HepG2 (cell line): ENCODE data around the gene SLC11A1. TPM values are rescaled to one million over a fixed set of nuclear protein-coding genes. Genes with fewer than 3 reads are reported as not detected.

ENCODE experiments used
- AGO2 ChIP-seq: fragments of 200-400 bp; formaldehyde crosslinking; optimal IDR thresholded peaks from 2 replicates; pipeline ENCODE3; 2017; ENCODE audit warnings: mild to moderate bottlenecking, low read depth, low read length, moderate library complexity
- DRAP1 ChIP-seq: IDR thresholded peaks from 2 replicates; pipeline ENCODE4 v1.6.1; 2016; ENCODE audit warnings: missing genetic modification reagents, missing compliant biosample characterization
- ELF4 ChIP-seq: sonication (generic); formaldehyde crosslinking; IDR thresholded peaks from 2 replicates; pipeline ENCODE4 v1.5.0; 2020; ENCODE audit warnings: missing genetic modification reagents, mild to moderate bottlenecking, moderate library complexity, borderline replicate concordance
- GFI1 ChIP-seq: sonication (generic); formaldehyde crosslinking; IDR thresholded peaks from 2 replicates; pipeline ENCODE4 v1.5.0; 2020; ENCODE audit warnings: missing genetic modification reagents, mild to moderate bottlenecking, borderline replicate concordance
- HOXA7 ChIP-seq: sonication (generic); formaldehyde crosslinking; IDR thresholded peaks from 2 replicates; pipeline ENCODE4 v1.8.1; 2022; ENCODE audit warnings: mild to moderate bottlenecking, missing genetic modification reagents, moderate library complexity
- IRX3 ChIP-seq: sonication (generic); formaldehyde crosslinking; IDR thresholded peaks from 2 replicates; pipeline ENCODE4 v1.8.1; 2023; ENCODE audit warnings: mild to moderate bottlenecking, low read depth, missing genetic modification reagents, borderline replicate concordance
- KLF11 ChIP-seq: IDR thresholded peaks from 2 replicates; pipeline ENCODE4 v1.6.1; 2016; ENCODE audit warnings: missing compliant biosample characterization
- PHF8 ChIP-seq: sonication (generic); formaldehyde crosslinking; IDR thresholded peaks from 2 replicates; pipeline ENCODE4 v1.5.0; 2020; ENCODE audit warnings: missing genetic modification reagents
- RXRB ChIP-seq: IDR thresholded peaks from 2 replicates; pipeline ENCODE4 v1.6.1; 2016; ENCODE audit warnings: borderline replicate concordance, missing genetic modification reagents, missing compliant biosample characterization
- SAP130 ChIP-seq: IDR thresholded peaks from 2 replicates; pipeline ENCODE4 v1.6.1; 2016; ENCODE audit warnings: low read depth
- SSRP1 ChIP-seq: IDR thresholded peaks from 2 replicates; pipeline ENCODE4 v1.6.1; 2016; ENCODE audit warnings: control low read depth
- STAT5B ChIP-seq: sonication (generic); formaldehyde crosslinking; IDR thresholded peaks from 2 replicates; pipeline ENCODE4 v1.4.0; 2020; ENCODE audit warnings: missing genetic modification reagents
- TMF1 ChIP-seq: sonication (generic); formaldehyde crosslinking; IDR thresholded peaks from 2 replicates; pipeline ENCODE4 v1.8.1; 2022; ENCODE audit warnings: low read depth, missing genetic modification reagents
- ZNF263 ChIP-seq: sonication (generic); formaldehyde crosslinking; IDR thresholded peaks from 2 replicates; pipeline ENCODE4 v1.4.0; 2020; ENCODE audit warnings: missing genetic modification reagents
- ZNF547 ChIP-seq: sonication (generic); formaldehyde crosslinking; IDR thresholded peaks from 2 replicates; pipeline ENCODE4 v1.5.1; 2020; ENCODE audit warnings: mild to moderate bottlenecking, missing genetic modification reagents
- ZNF678 ChIP-seq: sonication (generic); formaldehyde crosslinking; IDR thresholded peaks from 2 replicates; pipeline ENCODE4 v1.4.0; 2020; ENCODE audit warnings: mild to moderate bottlenecking, missing genetic modification reagents
- ZNF747 ChIP-seq: sonication (generic); formaldehyde crosslinking; IDR thresholded peaks from 2 replicates; pipeline ENCODE4 v1.8.1; 2023; ENCODE audit warnings: missing genetic modification reagents, mild to moderate bottlenecking, borderline replicate concordance
- ZNF775 ChIP-seq: sonication (generic); formaldehyde crosslinking; IDR thresholded peaks from 2 replicates; pipeline ENCODE4 v1.4.0; 2020; ENCODE audit warnings: missing genetic modification reagents, mild to moderate bottlenecking, moderate library complexity, borderline replicate concordance
- ZNF792 ChIP-seq: IDR thresholded peaks from 2 replicates; pipeline ENCODE4 v1.6.1; 2016
- polyA plus RNA-seq, 8 experiments: library from polyadenylated mRNA; depleted of rRNA in 3 of 8; stranded (reverse) in 7 of 8; unstranded in 1 of 8; fragments of >200 nt; fragmentation: Illumina TruSeq in 4 of 8; extraction: Trizol in 4 of 8; gene quantifications; 2 replicates each; pipeline versions ENCODE4 v1.2.1 to v1.2.3, GENCODE V29; 2011 to 2016; ENCODE audit warnings: low read depth in 4 of 8, missing spikeins in 1 of 8, mixed read lengths in 1 of 8; ENCODE audit not compliant: insufficient read depth in 1 of 8
- total RNA-seq, 5 experiments: library from RNA; depleted of rRNA; stranded (reverse); fragments of >200 nt; fragmentation: Illumina TruSeq; extraction: Trizol; gene quantifications; 2 replicates each; pipeline ENCODE4 v1.2.3, GENCODE V29; 2016; ENCODE audit warnings: low read depth in 1 of 5
- TF ChIP-seq, protein P1 (sequence below): sonication (generic); formaldehyde crosslinking; IDR thresholded peaks from 2 replicates; pipeline ENCODE4 v1.4.0; 2020; ENCODE audit warnings: missing genetic modification reagents
- TF ChIP-seq, protein P2 (sequence below): sonication (generic); formaldehyde crosslinking; IDR thresholded peaks from 2 replicates; pipeline ENCODE4 v1.9.0; 2021; ENCODE audit warnings: missing genetic modification reagents, mild to moderate bottlenecking, borderline replicate concordance
- TF ChIP-seq, protein P3 (sequence below): sonication (generic); formaldehyde crosslinking; IDR thresholded peaks from 2 replicates; pipeline ENCODE4 v1.5.1; 2020; ENCODE audit warnings: mild to moderate bottlenecking, missing genetic modification reagents, moderate library complexity

Gene SLC11A1
- total and polyA plus RNA-seq, 2 of the 13 experiments (the other 11 are each of a cell fraction or from before 2014, with no cell fraction given), result 0.33 to 2.3 TPM

- TF ChIP-seq ZNF747 (CRISPR knock-in tag), result peak; percentile 15; the same call in 1 of the 2 replicates
- TF ChIP-seq, protein P1, sequence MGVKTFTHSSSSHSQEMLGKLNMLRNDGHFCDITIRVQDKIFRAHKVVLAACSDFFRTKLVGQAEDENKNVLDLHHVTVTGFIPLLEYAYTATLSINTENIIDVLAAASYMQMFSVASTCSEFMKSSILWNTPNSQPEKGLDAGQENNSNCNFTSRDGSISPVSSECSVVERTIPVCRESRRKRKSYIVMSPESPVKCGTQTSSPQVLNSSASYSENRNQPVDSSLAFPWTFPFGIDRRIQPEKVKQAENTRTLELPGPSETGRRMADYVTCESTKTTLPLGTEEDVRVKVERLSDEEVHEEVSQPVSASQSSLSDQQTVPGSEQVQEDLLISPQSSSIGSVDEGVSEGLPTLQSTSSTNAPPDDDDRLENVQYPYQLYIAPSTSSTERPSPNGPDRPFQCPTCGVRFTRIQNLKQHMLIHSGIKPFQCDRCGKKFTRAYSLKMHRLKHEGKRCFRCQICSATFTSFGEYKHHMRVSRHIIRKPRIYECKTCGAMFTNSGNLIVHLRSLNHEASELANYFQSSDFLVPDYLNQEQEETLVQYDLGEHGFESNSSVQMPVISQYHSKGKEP (CRISPR knock-in tag), result 0 out of 2 replicates have a peak, but pooled peaks have one; percentile 17
- TF ChIP-seq ZNF792 (CRISPR knock-in tag), result 0 out of 2 replicates have a peak, but pooled peaks have one; percentile 8
- peak; percentile 78; the same call in 1 of the 2 replicates for TF ChIP-seq TMF1 (CRISPR knock-in tag)
- TF ChIP-seq PHF8, result no peak
- TF ChIP-seq KLF11 (CRISPR knock-in tag), result 0 out of 2 replicates have a peak, but pooled peaks have one; percentile 3
- peak; percentile 87 for TF ChIP-seq AGO2
- TF ChIP-seq, protein P2, sequence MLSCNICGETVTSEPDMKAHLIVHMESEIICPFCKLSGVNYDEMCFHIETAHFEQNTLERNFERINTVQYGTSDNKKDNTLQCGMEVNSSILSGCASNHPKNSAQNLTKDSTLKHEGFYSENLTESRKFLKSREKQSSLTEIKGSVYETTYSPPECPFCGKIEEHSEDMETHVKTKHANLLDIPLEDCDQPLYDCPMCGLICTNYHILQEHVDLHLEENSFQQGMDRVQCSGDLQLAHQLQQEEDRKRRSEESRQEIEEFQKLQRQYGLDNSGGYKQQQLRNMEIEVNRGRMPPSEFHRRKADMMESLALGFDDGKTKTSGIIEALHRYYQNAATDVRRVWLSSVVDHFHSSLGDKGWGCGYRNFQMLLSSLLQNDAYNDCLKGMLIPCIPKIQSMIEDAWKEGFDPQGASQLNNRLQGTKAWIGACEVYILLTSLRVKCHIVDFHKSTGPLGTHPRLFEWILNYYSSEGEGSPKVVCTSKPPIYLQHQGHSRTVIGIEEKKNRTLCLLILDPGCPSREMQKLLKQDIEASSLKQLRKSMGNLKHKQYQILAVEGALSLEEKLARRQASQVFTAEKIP (CRISPR knock-in tag), result no peak
- TF ChIP-seq ELF4 (CRISPR knock-in tag), result no peak
- TF ChIP-seq DRAP1 (CRISPR knock-in tag), result no peak
- no peak for TF ChIP-seq ZNF263 (CRISPR knock-in tag)
- TF ChIP-seq, protein P3, sequence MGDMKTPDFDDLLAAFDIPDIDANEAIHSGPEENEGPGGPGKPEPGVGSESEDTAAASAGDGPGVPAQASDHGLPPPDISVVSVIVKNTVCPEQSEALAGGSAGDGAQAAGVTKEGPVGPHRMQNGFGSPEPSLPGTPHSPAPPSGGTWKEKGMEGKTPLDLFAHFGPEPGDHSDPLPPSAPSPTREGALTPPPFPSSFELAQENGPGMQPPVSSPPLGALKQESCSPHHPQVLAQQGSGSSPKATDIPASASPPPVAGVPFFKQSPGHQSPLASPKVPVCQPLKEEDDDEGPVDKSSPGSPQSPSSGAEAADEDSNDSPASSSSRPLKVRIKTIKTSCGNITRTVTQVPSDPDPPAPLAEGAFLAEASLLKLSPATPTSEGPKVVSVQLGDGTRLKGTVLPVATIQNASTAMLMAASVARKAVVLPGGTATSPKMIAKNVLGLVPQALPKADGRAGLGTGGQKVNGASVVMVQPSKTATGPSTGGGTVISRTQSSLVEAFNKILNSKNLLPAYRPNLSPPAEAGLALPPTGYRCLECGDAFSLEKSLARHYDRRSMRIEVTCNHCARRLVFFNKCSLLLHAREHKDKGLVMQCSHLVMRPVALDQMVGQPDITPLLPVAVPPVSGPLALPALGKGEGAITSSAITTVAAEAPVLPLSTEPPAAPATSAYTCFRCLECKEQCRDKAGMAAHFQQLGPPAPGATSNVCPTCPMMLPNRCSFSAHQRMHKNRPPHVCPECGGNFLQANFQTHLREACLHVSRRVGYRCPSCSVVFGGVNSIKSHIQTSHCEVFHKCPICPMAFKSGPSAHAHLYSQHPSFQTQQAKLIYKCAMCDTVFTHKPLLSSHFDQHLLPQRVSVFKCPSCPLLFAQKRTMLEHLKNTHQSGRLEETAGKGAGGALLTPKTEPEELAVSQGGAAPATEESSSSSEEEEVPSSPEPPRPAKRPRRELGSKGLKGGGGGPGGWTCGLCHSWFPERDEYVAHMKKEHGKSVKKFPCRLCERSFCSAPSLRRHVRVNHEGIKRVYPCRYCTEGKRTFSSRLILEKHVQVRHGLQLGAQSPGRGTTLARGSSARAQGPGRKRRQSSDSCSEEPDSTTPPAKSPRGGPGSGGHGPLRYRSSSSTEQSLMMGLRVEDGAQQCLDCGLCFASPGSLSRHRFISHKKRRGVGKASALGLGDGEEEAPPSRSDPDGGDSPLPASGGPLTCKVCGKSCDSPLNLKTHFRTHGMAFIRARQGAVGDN (CRISPR knock-in tag), result peak; percentile 85
- TF ChIP-seq STAT5B (CRISPR knock-in tag), result no peak
- no peak for TF ChIP-seq ZNF678
- TF ChIP-seq ZNF775 (CRISPR knock-in tag), result no peak
- TF ChIP-seq IRX3 (CRISPR knock-in tag), result peak; percentile 86; the same call in 1 of the 2 replicates
- peak; percentile 24; the same call in 1 of the 2 replicates for TF ChIP-seq RXRB (CRISPR knock-in tag)
- no peak for TF ChIP-seq HOXA7 (CRISPR knock-in tag)
- TF ChIP-seq GFI1, result peak; percentile 65; the same call in 1 of the 2 replicates
- peak; percentile 97 for TF ChIP-seq SSRP1 (CRISPR knock-in tag)
- peak; percentile 84 for TF ChIP-seq ZNF547
- TF ChIP-seq SAP130 (CRISPR knock-in tag), result peak; percentile 6; the same call in 1 of the 2 replicates
Observed at GRCh38 chr2:218405746-218406208, 23.7 kb downstream of the SLC11A1 start (continued).
